Keratinocyte (primary cell): Measurements from ENCODE around the gene CPSF4.

Source experiments
- CTCF ChIP-seq, 3 experiments: IDR thresholded peaks in 1 of 3; conservative IDR thresholded peaks in 1 of 3; optimal IDR thresholded peaks in 1 of 3; 2 replicates in 2 of 3; 3 replicates in 1 of 3; pipeline versions ENCODE3 to v1.5.1; 2011; ENCODE audit warnings: low read length in 3 of 3, mild to moderate bottlenecking in 3 of 3, moderate library complexity in 2 of 3, control low read depth in 1 of 3, inconsistent platforms in 1 of 3; ENCODE audit not compliant: insufficient read depth in 2 of 3; ENCODE audit errors: extremely low read depth in 1 of 3
- EZH2 ChIP-seq: IDR thresholded peaks from one replicate; pipeline ENCODE4 v1.6.1; 2012; ENCODE audit warnings: inconsistent platforms, mild to moderate bottlenecking, low read length, moderate library complexity

- TF ChIP-seq CTCF (optimal IDR thresholded peaks at IDR 0.05 in 1 of 3, IDR thresholded peaks at IDR 0.05 in 1 of 3, conservative IDR thresholded peaks at IDR 0.05 in 1 of 3; ENCODE audit: extremely low read depth in 1 of 3, insufficient read depth in 2 of 3, low read length in 3 of 3) (no peak), EZH2 (no peak)
These were observed 34.3 kb upstream of the CPSF4 start for GRCh38 chr7:99404235-99404976.
